Measurements from ENCODE around the gene DIP2A. TPM values are rescaled to one million over a fixed set of nuclear protein-coding genes. Genes with fewer than 3 reads are reported as not detected.

Gene DIP2A
- polyA plus RNA-seq, 1 donor from 2014 or later = 45.0 TPM

GRCh38 chr21:46570119-46570518 lies 111.4 kb downstream of the DIP2A start:
- Histone ChIP-seq H3K4me3 (ENCODE audit: low read length) (no peak overlapping the region), H2AFZ (ENCODE audit: low read depth, low read length) (no peak overlapping the region), H3K36me3 (ENCODE audit: insufficient read depth, low read length) (peaks cover 25% of the 10 kb centered on the region), H4K20me1 (ENCODE audit: insufficient read depth) (no peaks in the 10 kb centered on the region), H3K27me3 (ENCODE audit: insufficient read depth, low read depth, low read length) (no peaks in the 10 kb centered on the region), H3K4me2 (ENCODE audit: low read length) (no peak overlapping the region), H3F3A (ENCODE audit: insufficient read depth, low read length, poor library complexity, severe bottlenecking) (no peaks in the 10 kb centered on the region), H3K9ac (ENCODE audit: low read length) (no peak overlapping the region), H3K9me2 (ENCODE audit: insufficient read depth, low read length) (no peaks in the 10 kb centered on the region), H3K27ac (ENCODE audit: low read length) (no peak overlapping the region), H3K79me2 (replicated peaks; ENCODE audit: insufficient read depth, low read length) (no peaks in the 10 kb centered on the region), H3K9me3 (ENCODE audit: low read length) (peaks cover 4% of the 10 kb centered on the region)
- TF ChIP-seq EZH2 (IDR thresholded peaks at IDR 0.05; ENCODE audit: borderline replicate concordance, insufficient read depth, low read length, poor library complexity, severe bottlenecking) (no peak), TAF1 (IDR thresholded peaks at IDR 0.05; ENCODE audit: low read depth) (no peak), POLR2AphosphoS5 (IDR thresholded peaks at IDR 0.05) (no peak), RAD21 (conservative IDR thresholded peaks at IDR 0.05) (no peak), MXI1 (conservative IDR thresholded peaks at IDR 0.05; ENCODE audit: poor library complexity, severe bottlenecking) (no peak), CTCF (IDR thresholded peaks at IDR 0.05; ENCODE audit: poor library complexity, severe bottlenecking) (no peak), EP300 (conservative IDR thresholded peaks at IDR 0.05; ENCODE audit: poor library complexity, severe bottlenecking) (no peak), SMC3 (conservative IDR thresholded peaks at IDR 0.05; ENCODE audit: poor library complexity) (no peak)
- TF ChIP-seq, protein P1, sequence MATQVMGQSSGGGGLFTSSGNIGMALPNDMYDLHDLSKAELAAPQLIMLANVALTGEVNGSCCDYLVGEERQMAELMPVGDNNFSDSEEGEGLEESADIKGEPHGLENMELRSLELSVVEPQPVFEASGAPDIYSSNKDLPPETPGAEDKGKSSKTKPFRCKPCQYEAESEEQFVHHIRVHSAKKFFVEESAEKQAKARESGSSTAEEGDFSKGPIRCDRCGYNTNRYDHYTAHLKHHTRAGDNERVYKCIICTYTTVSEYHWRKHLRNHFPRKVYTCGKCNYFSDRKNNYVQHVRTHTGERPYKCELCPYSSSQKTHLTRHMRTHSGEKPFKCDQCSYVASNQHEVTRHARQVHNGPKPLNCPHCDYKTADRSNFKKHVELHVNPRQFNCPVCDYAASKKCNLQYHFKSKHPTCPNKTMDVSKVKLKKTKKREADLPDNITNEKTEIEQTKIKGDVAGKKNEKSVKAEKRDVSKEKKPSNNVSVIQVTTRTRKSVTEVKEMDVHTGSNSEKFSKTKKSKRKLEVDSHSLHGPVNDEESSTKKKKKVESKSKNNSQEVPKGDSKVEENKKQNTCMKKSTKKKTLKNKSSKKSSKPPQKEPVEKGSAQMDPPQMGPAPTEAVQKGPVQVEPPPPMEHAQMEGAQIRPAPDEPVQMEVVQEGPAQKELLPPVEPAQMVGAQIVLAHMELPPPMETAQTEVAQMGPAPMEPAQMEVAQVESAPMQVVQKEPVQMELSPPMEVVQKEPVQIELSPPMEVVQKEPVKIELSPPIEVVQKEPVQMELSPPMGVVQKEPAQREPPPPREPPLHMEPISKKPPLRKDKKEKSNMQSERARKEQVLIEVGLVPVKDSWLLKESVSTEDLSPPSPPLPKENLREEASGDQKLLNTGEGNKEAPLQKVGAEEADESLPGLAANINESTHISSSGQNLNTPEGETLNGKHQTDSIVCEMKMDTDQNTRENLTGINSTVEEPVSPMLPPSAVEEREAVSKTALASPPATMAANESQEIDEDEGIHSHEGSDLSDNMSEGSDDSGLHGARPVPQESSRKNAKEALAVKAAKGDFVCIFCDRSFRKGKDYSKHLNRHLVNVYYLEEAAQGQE (IDR thresholded peaks at IDR 0.05; ENCODE audit: borderline replicate concordance) = no peak

DNA sequence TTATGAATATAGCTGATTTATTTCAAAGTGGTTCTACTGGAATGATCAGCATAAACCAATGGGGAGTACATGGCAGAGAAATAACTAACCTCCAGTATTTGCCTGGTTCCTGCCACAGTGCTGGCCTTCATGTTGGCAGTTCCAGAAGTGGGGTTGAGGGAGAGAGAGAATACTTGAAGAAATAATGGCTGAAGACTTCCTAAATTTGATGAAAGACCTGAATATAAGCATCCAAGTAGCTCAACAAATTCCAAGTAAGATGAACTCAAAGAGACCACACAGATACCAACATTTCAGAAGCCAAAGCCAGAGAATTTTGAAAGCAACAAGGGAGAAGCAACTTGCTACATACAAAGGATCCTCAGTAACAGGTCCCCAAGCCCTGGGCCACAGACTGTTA lies 111.9 kb downstream of the DIP2A start:
- no peaks in the 10 kb centered on the region for H3F3A ChIP-seq (ENCODE audit: insufficient read depth, low read length, poor library complexity, severe bottlenecking)
- no peaks in the 10 kb centered on the region for H3K27me3 ChIP-seq (ENCODE audit: insufficient read depth, low read depth, low read length)
- no peak overlapping the region for H3K27ac ChIP-seq (ENCODE audit: low read length)
- no peak overlapping the region for H3K4me3 ChIP-seq (ENCODE audit: low read length)
- H3K79me2 ChIP-seq (replicated peaks; ENCODE audit: insufficient read depth, low read length) = no peaks in the 10 kb centered on the region
- H2AFZ ChIP-seq (ENCODE audit: low read depth, low read length) = no peak overlapping the region
- H3K4me2 ChIP-seq (ENCODE audit: low read length) = no peak overlapping the region
- peaks cover 25% of the 10 kb centered on the region for H3K36me3 ChIP-seq (ENCODE audit: insufficient read depth, low read length)
- peaks cover 4% of the 10 kb centered on the region for H3K9me3 ChIP-seq (ENCODE audit: low read length)
- no peaks in the 10 kb centered on the region for H3K9me2 ChIP-seq (ENCODE audit: insufficient read depth, low read length)
- TF ChIP-seq SMC3 (conservative IDR thresholded peaks at IDR 0.05; ENCODE audit: poor library complexity) (no peak), TAF1 (IDR thresholded peaks at IDR 0.05; ENCODE audit: low read depth) (no peak), MXI1 (conservative IDR thresholded peaks at IDR 0.05; ENCODE audit: poor library complexity, severe bottlenecking) (no peak)
- TF ChIP-seq, protein P1 (IDR thresholded peaks at IDR 0.05; ENCODE audit: borderline replicate concordance) = no peak
- H3K9ac ChIP-seq (ENCODE audit: low read length) = no peak overlapping the region
- no peaks in the 10 kb centered on the region for H4K20me1 ChIP-seq (ENCODE audit: insufficient read depth)
